ENCODE data around the gene MRPL58.

DNA sequence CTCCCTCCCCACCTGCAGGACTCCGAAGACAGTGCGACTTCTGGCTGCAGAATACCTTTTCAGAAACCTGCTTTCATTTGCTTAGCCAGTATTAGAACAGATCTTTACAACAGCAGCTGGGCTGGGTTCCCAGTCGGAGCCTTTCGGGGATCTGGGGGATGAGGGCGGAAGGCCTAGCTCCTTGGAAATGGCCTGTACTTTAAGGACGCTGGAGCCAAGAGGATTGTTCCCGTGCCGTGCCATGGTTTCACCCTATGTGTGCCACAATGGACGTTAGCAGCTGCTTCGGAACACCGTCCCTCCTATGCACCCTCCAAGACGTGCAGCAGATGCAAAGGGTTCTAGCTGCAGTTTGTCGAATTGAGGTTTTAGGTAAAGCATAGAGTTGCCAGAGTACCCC is 50.7 kb downstream of the MRPL58 start:
- TF ChIP-seq, protein P1, sequence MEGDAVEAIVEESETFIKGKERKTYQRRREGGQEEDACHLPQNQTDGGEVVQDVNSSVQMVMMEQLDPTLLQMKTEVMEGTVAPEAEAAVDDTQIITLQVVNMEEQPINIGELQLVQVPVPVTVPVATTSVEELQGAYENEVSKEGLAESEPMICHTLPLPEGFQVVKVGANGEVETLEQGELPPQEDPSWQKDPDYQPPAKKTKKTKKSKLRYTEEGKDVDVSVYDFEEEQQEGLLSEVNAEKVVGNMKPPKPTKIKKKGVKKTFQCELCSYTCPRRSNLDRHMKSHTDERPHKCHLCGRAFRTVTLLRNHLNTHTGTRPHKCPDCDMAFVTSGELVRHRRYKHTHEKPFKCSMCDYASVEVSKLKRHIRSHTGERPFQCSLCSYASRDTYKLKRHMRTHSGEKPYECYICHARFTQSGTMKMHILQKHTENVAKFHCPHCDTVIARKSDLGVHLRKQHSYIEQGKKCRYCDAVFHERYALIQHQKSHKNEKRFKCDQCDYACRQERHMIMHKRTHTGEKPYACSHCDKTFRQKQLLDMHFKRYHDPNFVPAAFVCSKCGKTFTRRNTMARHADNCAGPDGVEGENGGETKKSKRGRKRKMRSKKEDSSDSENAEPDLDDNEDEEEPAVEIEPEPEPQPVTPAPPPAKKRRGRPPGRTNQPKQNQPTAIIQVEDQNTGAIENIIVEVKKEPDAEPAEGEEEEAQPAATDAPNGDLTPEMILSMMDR (IDR thresholded peaks at IDR 0.05; ENCODE audit: insufficient read depth, low read length, poor library complexity, severe bottlenecking), result no peak
- TF ChIP-seq EZH2phosphoT487 (conservative IDR thresholded peaks at IDR 0.05; ENCODE audit: low read length), result no peak

Measured in SU-DHL-6 (cell line).